ENCODE results near the gene PEX11B. TPM values are rescaled to one million over a fixed set of nuclear protein-coding genes. Genes with fewer than 3 reads are reported as not detected.

Gene PEX11B
- polyA plus RNA-seq, 4 donors, result 30.6 to 41.2 (median 33.5) TPM

- peak overlapping the region; percentile 12 to 60 (median 56) for H3K4me3 ChIP-seq (ENCODE audit: low read depth in 1 of 3, low read length in 3 of 3)
- H3K27ac ChIP-seq (ENCODE audit: low read depth in 1 of 3, low read length in 2 of 3), result peak overlapping the region in 2 of 3 donors; percentile 84 to 92
- no peak for FAIRE-seq
- peaks cover 0 to 43% (median 0%) of the 10 kb centered on the region in 3 donors for H3K27me3 ChIP-seq (ENCODE audit: control insufficient read depth in 3 of 3, insufficient read depth in 3 of 3, low read length in 3 of 3)
- no peak for DNase-seq
- WGBS, 3 donors, result 27 to 61% (median 41%) methylated on average over 3 of the region's 3 CpGs
- H3K9me3 ChIP-seq (ENCODE audit: control insufficient read depth in 2 of 2, insufficient read depth in 1 of 2, low read depth in 1 of 2, low read length in 1 of 2), result no peaks in the 10 kb centered on the region
- H3K36me3 ChIP-seq (ENCODE audit: control insufficient read depth in 3 of 3, insufficient read depth in 2 of 3, low read depth in 1 of 3, low read length in 3 of 3), result no peaks in the 10 kb centered on the region
- peaks cover 0 to 21% (median 13%) of the 10 kb centered on the region in 3 donors for H3K4me1 ChIP-seq (ENCODE audit: control insufficient read depth in 3 of 3, insufficient read depth in 2 of 3, low read depth in 1 of 3, low read length in 2 of 3)
Measured at GRCh38 chr1:145956781-145957442, 38.4 kb upstream of the PEX11B start.

GRCh38 chr1:145956361-145956760, 37.8 kb upstream of the PEX11B start:
- DNase-seq (no peak), FAIRE-seq (no peak)
- Histone ChIP-seq H3K4me1 (ENCODE audit: control insufficient read depth in 3 of 3, insufficient read depth in 2 of 3, low read depth in 1 of 3, low read length in 2 of 3) (peaks cover 0 to 16% (median 13%) of the 10 kb centered on the region in 3 donors), H3K27me3 (ENCODE audit: control insufficient read depth in 3 of 3, insufficient read depth in 3 of 3, low read length in 3 of 3) (peaks cover 0 to 38% (median 0%) of the 10 kb centered on the region in 3 donors), H3K9me3 (ENCODE audit: control insufficient read depth in 2 of 2, insufficient read depth in 1 of 2, low read depth in 1 of 2, low read length in 1 of 2) (no peaks in the 10 kb centered on the region), H3K27ac (ENCODE audit: low read depth in 1 of 3, low read length in 2 of 3) (peak overlapping the region in 2 of 3 donors; percentile 84 to 92), H3K36me3 (ENCODE audit: control insufficient read depth in 3 of 3, insufficient read depth in 2 of 3, low read depth in 1 of 3, low read length in 3 of 3) (no peaks in the 10 kb centered on the region), H3K4me3 (ENCODE audit: low read depth in 1 of 3, low read length in 3 of 3) (peak overlapping the region in 2 of 3 donors; percentile 12 to 56)

DNA sequence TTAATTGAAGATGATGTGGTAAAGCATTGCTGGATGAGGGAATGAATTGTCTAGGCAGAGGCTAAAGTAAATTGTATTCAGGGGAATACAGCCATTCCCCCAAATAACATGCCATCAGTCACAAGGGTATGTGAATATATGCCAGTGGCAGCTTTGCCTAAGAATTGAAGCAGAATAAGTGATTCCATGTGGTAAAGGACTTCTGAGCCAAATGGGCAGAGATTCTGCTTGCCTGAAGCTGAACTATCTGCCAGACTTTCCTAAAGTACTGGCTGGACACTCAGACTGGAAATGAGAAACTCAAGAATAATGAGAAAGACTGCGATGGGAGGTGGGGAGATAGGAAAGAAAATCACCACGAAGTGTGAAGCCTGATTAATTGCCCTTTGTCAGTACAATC, 36.9 kb upstream of the PEX11B start:
- peak overlapping the region in 1 of 3 donors; percentile 40 for H3K27ac ChIP-seq (ENCODE audit: low read depth in 1 of 3, low read length in 2 of 3)

GRCh38 chr1:145953861-145954260, 35.3 kb upstream of the PEX11B start:
- no peak overlapping the region for H3K27ac ChIP-seq (ENCODE audit: low read depth in 1 of 3, low read length in 2 of 3)
- FAIRE-seq (no peak), DNase-seq (no peak)
- H3K9me3 ChIP-seq (ENCODE audit: control insufficient read depth in 2 of 2, insufficient read depth in 1 of 2, low read depth in 1 of 2, low read length in 1 of 2), result no peaks in the 10 kb centered on the region
- no peak overlapping the region for H3K4me3 ChIP-seq (ENCODE audit: low read depth in 1 of 3, low read length in 3 of 3)
- peaks cover 0 to 13% (median 5%) of the 10 kb centered on the region in 3 donors for H3K4me1 ChIP-seq (ENCODE audit: control insufficient read depth in 3 of 3, insufficient read depth in 2 of 3, low read depth in 1 of 3, low read length in 2 of 3)
- no peaks in the 10 kb centered on the region for H3K36me3 ChIP-seq (ENCODE audit: control insufficient read depth in 3 of 3, insufficient read depth in 2 of 3, low read depth in 1 of 3, low read length in 3 of 3)
- peaks cover 0 to 14% (median 0%) of the 10 kb centered on the region in 3 donors for H3K27me3 ChIP-seq (ENCODE audit: control insufficient read depth in 3 of 3, insufficient read depth in 3 of 3, low read length in 3 of 3)
- WGBS, 3 donors, result 73 to 83% (median 79%) methylated on average over 6 of the region's 6 CpGs

More for the DNA sequence above, 36.9 kb upstream of the PEX11B start:
- Histone ChIP-seq H3K36me3 (ENCODE audit: control insufficient read depth in 3 of 3, insufficient read depth in 2 of 3, low read depth in 1 of 3, low read length in 3 of 3) (no peaks in the 10 kb centered on the region), H3K4me3 (ENCODE audit: low read depth in 1 of 3, low read length in 3 of 3) (no peak overlapping the region), H3K4me1 (ENCODE audit: control insufficient read depth in 3 of 3, insufficient read depth in 2 of 3, low read depth in 1 of 3, low read length in 2 of 3) (peaks cover 0 to 13% (median 8%) of the 10 kb centered on the region in 3 donors), H3K9me3 (ENCODE audit: control insufficient read depth in 2 of 2, insufficient read depth in 1 of 2, low read depth in 1 of 2, low read length in 1 of 2) (no peaks in the 10 kb centered on the region), H3K27me3 (ENCODE audit: control insufficient read depth in 3 of 3, insufficient read depth in 3 of 3, low read length in 3 of 3) (peaks cover 0 to 29% (median 0%) of the 10 kb centered on the region in 3 donors)
- FAIRE-seq, result no peak
- DNase-seq, result no peak
- WGBS, 3 donors, result 44 to 74% (median 55%) methylated on average over 2 of the region's 2 CpGs

DNA sequence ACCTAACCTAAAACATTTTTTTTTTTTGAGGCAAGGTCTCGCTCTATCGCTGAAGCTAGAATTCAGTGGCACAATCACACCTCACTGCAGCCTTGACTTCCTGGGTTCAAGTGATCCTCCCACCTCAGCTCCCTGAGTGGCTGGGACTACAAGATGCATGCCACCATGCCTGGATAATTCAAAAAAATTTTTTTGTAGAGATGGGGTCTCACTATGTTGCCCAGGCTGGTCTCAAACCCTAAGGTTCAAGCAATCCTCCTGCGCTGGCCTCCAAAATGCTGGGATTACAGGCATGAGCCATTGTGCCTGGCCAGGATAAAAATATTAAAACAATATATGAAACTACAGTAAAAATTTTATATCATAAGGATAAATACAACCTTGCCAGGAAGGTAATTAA, 34.4 kb upstream of the PEX11B start:
- Histone ChIP-seq H3K4me3 (ENCODE audit: low read depth in 1 of 3, low read length in 3 of 3) (no peak overlapping the region), H3K36me3 (ENCODE audit: control insufficient read depth in 3 of 3, insufficient read depth in 2 of 3, low read depth in 1 of 3, low read length in 3 of 3) (no peaks in the 10 kb centered on the region), H3K27me3 (ENCODE audit: control insufficient read depth in 3 of 3, insufficient read depth in 3 of 3, low read length in 3 of 3) (peaks cover 0 to 10% (median 0%) of the 10 kb centered on the region in 3 donors), H3K27ac (ENCODE audit: low read depth in 1 of 3, low read length in 2 of 3) (no peak overlapping the region), H3K9me3 (ENCODE audit: control insufficient read depth in 2 of 2, insufficient read depth in 1 of 2, low read depth in 1 of 2, low read length in 1 of 2) (no peaks in the 10 kb centered on the region), H3K4me1 (ENCODE audit: control insufficient read depth in 3 of 3, insufficient read depth in 2 of 3, low read depth in 1 of 3, low read length in 2 of 3) (peaks cover 0 to 13% (median 0%) of the 10 kb centered on the region in 3 donors)
- FAIRE-seq (no peak), DNase-seq (no peak)
- 97 to 99% (median 98%) methylated on average over 3 of the region's 3 CpGs for WGBS, 3 donors

DNA sequence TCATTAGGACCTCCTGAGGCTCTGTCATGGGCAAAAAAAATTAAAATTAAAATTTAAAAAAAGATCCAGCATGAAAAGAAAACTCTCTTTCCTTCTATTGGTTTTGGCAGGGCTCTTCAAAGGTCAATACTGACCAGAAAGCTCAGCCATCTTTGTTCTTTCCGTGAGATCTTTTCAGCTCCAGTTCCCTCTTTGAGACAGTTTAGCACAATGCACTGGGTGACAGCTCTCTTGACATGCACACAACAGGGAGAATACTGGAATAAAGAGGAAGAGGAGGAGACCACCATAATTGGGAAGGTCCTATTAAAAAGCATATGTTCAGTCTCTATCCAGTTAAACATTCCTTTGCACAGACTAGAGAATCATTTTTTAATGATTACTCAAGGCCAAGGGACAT, 33.0 kb upstream of the PEX11B start:
- H3K36me3 ChIP-seq (ENCODE audit: control insufficient read depth in 3 of 3, insufficient read depth in 2 of 3, low read depth in 1 of 3, low read length in 3 of 3), result no peaks in the 10 kb centered on the region
- peaks cover 0 to 6% (median 0%) of the 10 kb centered on the region in 3 donors for H3K27me3 ChIP-seq (ENCODE audit: control insufficient read depth in 3 of 3, insufficient read depth in 3 of 3, low read length in 3 of 3)
- no peak overlapping the region for H3K4me3 ChIP-seq (ENCODE audit: low read depth in 1 of 3, low read length in 3 of 3)
- H3K4me1 ChIP-seq (ENCODE audit: control insufficient read depth in 3 of 3, insufficient read depth in 2 of 3, low read depth in 1 of 3, low read length in 2 of 3), result peaks cover 0 to 13% (median 0%) of the 10 kb centered on the region in 3 donors
- no peak for DNase-seq
- WGBS, 3 donors, result 90 to 100% (median 100%) methylated on average over 1 of the region's 1 CpG
- FAIRE-seq, result no peak
- no peaks in the 10 kb centered on the region for H3K9me3 ChIP-seq (ENCODE audit: control insufficient read depth in 2 of 2, insufficient read depth in 1 of 2, low read depth in 1 of 2, low read length in 1 of 2)
- H3K27ac ChIP-seq (ENCODE audit: low read depth in 1 of 3, low read length in 2 of 3), result no peak overlapping the region

GRCh38 chr1:145949219-145949618, 30.7 kb upstream of the PEX11B start:
- 90 to 94% (median 93%) methylated on average over 4 of the region's 4 CpGs for WGBS, 3 donors
- peaks cover 0 to 2% (median 0%) of the 10 kb centered on the region in 3 donors for H3K27me3 ChIP-seq (ENCODE audit: control insufficient read depth in 3 of 3, insufficient read depth in 3 of 3, low read length in 3 of 3)
- H3K4me3 ChIP-seq (ENCODE audit: low read depth in 1 of 3, low read length in 3 of 3), result no peak overlapping the region
- H3K9me3 ChIP-seq (ENCODE audit: control insufficient read depth in 2 of 2, insufficient read depth in 1 of 2, low read depth in 1 of 2, low read length in 1 of 2), result no peaks in the 10 kb centered on the region
- H3K4me1 ChIP-seq (ENCODE audit: control insufficient read depth in 3 of 3, insufficient read depth in 2 of 3, low read depth in 1 of 3, low read length in 2 of 3), result peaks cover 0 to 5% (median 0%) of the 10 kb centered on the region in 3 donors
- FAIRE-seq (no peak), DNase-seq (no peak)
- H3K27ac ChIP-seq (ENCODE audit: low read depth in 1 of 3, low read length in 2 of 3), result no peak overlapping the region
- H3K36me3 ChIP-seq (ENCODE audit: control insufficient read depth in 3 of 3, insufficient read depth in 2 of 3, low read depth in 1 of 3, low read length in 3 of 3), result no peaks in the 10 kb centered on the region

- 84 to 93% (median 88%) methylated on average over 4 of the region's 4 CpGs for WGBS, 3 donors
- no peaks in the 10 kb centered on the region for H3K9me3 ChIP-seq (ENCODE audit: control insufficient read depth in 2 of 2, insufficient read depth in 1 of 2, low read depth in 1 of 2, low read length in 1 of 2)
- no peak overlapping the region for H3K27ac ChIP-seq (ENCODE audit: low read depth in 1 of 3, low read length in 2 of 3)
- no peaks in the 10 kb centered on the region for H3K27me3 ChIP-seq (ENCODE audit: control insufficient read depth in 3 of 3, insufficient read depth in 3 of 3, low read length in 3 of 3)
- H3K4me1 ChIP-seq (ENCODE audit: control insufficient read depth in 3 of 3, insufficient read depth in 2 of 3, low read depth in 1 of 3, low read length in 2 of 3), result peaks cover 0 to 5% (median 0%) of the 10 kb centered on the region in 3 donors
- H3K4me3 ChIP-seq (ENCODE audit: low read depth in 1 of 3, low read length in 3 of 3), result no peak overlapping the region
- no peak for DNase-seq
- no peak for FAIRE-seq
- H3K36me3 ChIP-seq (ENCODE audit: control insufficient read depth in 3 of 3, insufficient read depth in 2 of 3, low read depth in 1 of 3, low read length in 3 of 3), result no peaks in the 10 kb centered on the region
Measured at GRCh38 chr1:145947551-145947950, 29.0 kb upstream of the PEX11B start.

All from small intestine (tissue), 7 donors.